HCT116 (cell line): ENCODE data around the gene OR6N2. TPM values are rescaled to one million over a fixed set of nuclear protein-coding genes. Genes with fewer than 3 reads are reported as not detected.

ENCODE experiments used
- ATAC-seq: fragments of 200-7000 bp; cut with Tn5 transposase; 2 replicates; pipeline ENCODE4 v1.9.1; 2020; ENCODE audit warnings: mild to moderate bottlenecking, moderate library complexity
- BruUV-seq: library from RNA; stranded (reverse); fragments of 400-500 nt; replicated peaks from 2 replicates; lab custom pipeline; 2021; lab: Mats Ljungman, UMichigan
- CTCF ChIA-PET: fragments of 300-600 bp; sonication (Branson Sonifier 250); formaldehyde crosslinking; loops from one replicate; lab custom pipeline; 2021; ENCODE audit warnings: antibody characterized with exemption; lab: Charles Lee
- POLR2A ChIA-PET: fragments of 300-600, 350-600 bp; sonication (Branson Sonifier 250); formaldehyde crosslinking; loops from one replicate; lab custom pipeline; 2021; ENCODE audit warnings: antibody characterized with exemption; lab: Charles Lee
- RAD21 ChIA-PET, 2 experiments: fragments of 300-600 bp; sonication (Branson Sonifier 250); formaldehyde crosslinking; loops; one replicate each; lab custom pipeline; 2023; ENCODE audit warnings: low total read pairs in 2 of 2; ENCODE audit not compliant: uncharacterized antibody in 2 of 2, unreplicated experiment in 2 of 2, low non-redundant PET in 1 of 2; lab: Charles Lee
- DNase-seq: peaks from one replicate; pipeline ENCODE4 v3.0.0-alpha.2; 2010; ENCODE audit warnings: low read depth, low spot score
- H2AFZ ChIP-seq: fragments of 200-600 bp; shearing (Covaris generic), sonication (generic); 2 replicates; pipeline ENCODE4 v1.6.1; 2017; ENCODE audit warnings: low read depth, mixed run types, mixed read lengths, antibody characterized with exemption, low read length; ENCODE audit not compliant: poor library complexity, severe bottlenecking
- H3K27ac ChIP-seq: 2 replicates; pipeline ENCODE4 v1.5.1; 2012; ENCODE audit warnings: low read depth, low read length
- H3K27me3 ChIP-seq: fragments of 200-600 bp; sonication (generic); 2 replicates; pipeline ENCODE4 v1.6.1; 2016; ENCODE audit warnings: mixed run types, low read length, mixed read lengths; ENCODE audit not compliant: insufficient read depth
- H3K36me3 ChIP-seq, 2 experiments: fragments of 200-500 bp in 1 of 2; fragments of 200-600 bp in 1 of 2; sonication (Bioruptor generic) in 1 of 2; sonication (generic) in 1 of 2; 2 replicates each; pipeline versions ENCODE4 v1.5.1 to v1.6.1; 2014 to 2016; ENCODE audit warnings: low read length in 2 of 2, inconsistent platforms in 1 of 2, mixed read lengths in 1 of 2, mixed run types in 1 of 2; ENCODE audit not compliant: insufficient read depth in 2 of 2, control insufficient read depth in 1 of 2
- H3K4me1 ChIP-seq, 2 experiments: fragments of 200-600 bp in 1 of 2; sonication (generic) in 1 of 2; 2 replicates each; pipeline versions ENCODE4 v1.5.1 to v1.6.1; 2012 to 2017; ENCODE audit warnings: low read length in 2 of 2, inconsistent platforms in 1 of 2, mild to moderate bottlenecking in 1 of 2, mixed read lengths in 1 of 2, mixed run types in 1 of 2, moderate library complexity in 1 of 2; ENCODE audit not compliant: insufficient read depth in 2 of 2, control insufficient read depth in 1 of 2
- H3K4me2 ChIP-seq: fragments of 200-600 bp; sonication (generic); 2 replicates; pipeline ENCODE4 v1.6.1; 2017; ENCODE audit warnings: mixed run types, low read length, mixed read lengths
- H3K4me3 ChIP-seq, 2 experiments: fragments of 200-600 bp in 1 of 2; sonication (generic) in 1 of 2; replicated peaks in 1 of 2; 2 replicates each; pipeline ENCODE4 v1.5.1; 2011 to 2016; ENCODE audit warnings: low read length in 2 of 2, control low read depth in 1 of 2, low read depth in 1 of 2, mild to moderate bottlenecking in 1 of 2, mixed read lengths in 1 of 2, mixed run types in 1 of 2
- H3K79me2 ChIP-seq: fragments of 200-600 bp; sonication (generic); 2 replicates; pipeline ENCODE4 v1.6.1; 2017; ENCODE audit warnings: mild to moderate bottlenecking, mixed run types, low read length, moderate library complexity, mixed read lengths; ENCODE audit not compliant: insufficient read depth
- H3K9ac ChIP-seq: fragments of 200-600 bp; sonication (generic); 2 replicates; pipeline ENCODE4 v1.6.1; 2016; ENCODE audit warnings: low read length, mixed read lengths
- H3K9me2 ChIP-seq: fragments of 200-600 bp; sonication (generic), shearing (Covaris generic); 2 replicates; pipeline ENCODE4 v1.6.1; 2017; ENCODE audit warnings: mixed run types, mild to moderate bottlenecking, moderate library complexity; ENCODE audit not compliant: insufficient read depth
- H3K9me3 ChIP-seq, 2 experiments: fragments of 200-500 bp in 1 of 2; fragments of 200-600 bp in 1 of 2; sonication (Bioruptor generic) in 1 of 2; sonication (generic) in 1 of 2; 2 replicates each; pipeline ENCODE4 v1.6.1; 2014 to 2017; ENCODE audit warnings: low read length in 2 of 2, mixed read lengths in 2 of 2, inconsistent platforms in 1 of 2, low read depth in 1 of 2, mild to moderate bottlenecking in 1 of 2, mixed run types in 1 of 2, moderate library complexity in 1 of 2; ENCODE audit not compliant: control insufficient read depth in 1 of 2, insufficient read depth in 1 of 2
- H4K20me1 ChIP-seq: fragments of 200-600 bp; sonication (generic), shearing (Covaris generic); 2 replicates; pipeline ENCODE4 v1.6.1; 2017; ENCODE audit warnings: mixed run types, mild to moderate bottlenecking, moderate library complexity; ENCODE audit not compliant: insufficient read depth
- ATF3 ChIP-seq: IDR thresholded peaks from 2 replicates; pipeline ENCODE4 v1.6.1; 2012
- CBX3 ChIP-seq: IDR thresholded peaks from 2 replicates; pipeline ENCODE4 v1.6.1; 2012; ENCODE audit warnings: low read depth
- CEBPB ChIP-seq: IDR thresholded peaks from 2 replicates; pipeline ENCODE4 v1.6.1; 2012; ENCODE audit warnings: low read depth
- CTCF ChIP-seq, 3 experiments: fragments of 200-600 bp in 1 of 3; sonication (generic) in 1 of 3; IDR thresholded peaks in 2 of 3; conservative IDR thresholded peaks in 1 of 3; 2 replicates each; pipeline ENCODE4 v1.5.1; 2012 to 2017; ENCODE audit warnings: low read depth in 2 of 3, low read length in 2 of 3, antibody characterized with exemption in 1 of 3, borderline replicate concordance in 1 of 3, control low read depth in 1 of 3, mild to moderate bottlenecking in 1 of 3, mixed read lengths in 1 of 3, mixed run types in 1 of 3, moderate library complexity in 1 of 3; ENCODE audit not compliant: insufficient read depth in 1 of 3
- EGR1 ChIP-seq: IDR thresholded peaks from 2 replicates; pipeline ENCODE4 v1.6.1; 2012; ENCODE audit warnings: low read depth
- ELF1 ChIP-seq: IDR thresholded peaks from 2 replicates; pipeline ENCODE4 v1.6.1; 2012; ENCODE audit warnings: low read depth, borderline replicate concordance
- EZH2 ChIP-seq: fragments of 200-600 bp; sonication (generic); IDR thresholded peaks from 2 replicates; pipeline ENCODE4 v1.6.1; 2017; ENCODE audit warnings: antibody characterized with exemption, mixed run types
- FOSL1 ChIP-seq: IDR thresholded peaks from 2 replicates; pipeline ENCODE4 v1.6.1; 2012; ENCODE audit warnings: low read depth
- JUND ChIP-seq: IDR thresholded peaks from 2 replicates; pipeline ENCODE4 v1.6.1; 2012
- POLR2A ChIP-seq: IDR thresholded peaks from 2 replicates; pipeline ENCODE4 v1.7.0; 2011; ENCODE audit warnings: borderline replicate concordance; ENCODE audit not compliant: insufficient read depth, insufficient read length; ENCODE audit errors: extremely low read depth
- POLR2AphosphoS5 ChIP-seq: IDR thresholded peaks from 2 replicates; pipeline ENCODE4 v1.6.1; 2011; ENCODE audit warnings: mild to moderate bottlenecking, low read depth, low read length, moderate library complexity
- SIN3A ChIP-seq: IDR thresholded peaks from 2 replicates; pipeline ENCODE4 v1.6.1; 2012; ENCODE audit warnings: low read depth
- TCF7L2 ChIP-seq: IDR thresholded peaks from 2 replicates; pipeline ENCODE4 v1.7.0; 2011; ENCODE audit warnings: borderline replicate concordance, inconsistent platforms; ENCODE audit not compliant: insufficient read depth, insufficient read length; ENCODE audit errors: extremely low read depth
- ZFX ChIP-seq: fragments of 450-650 bp; IDR thresholded peaks from 2 replicates; pipeline ENCODE4 v1.6.1; 2017
- ZNF274 ChIP-seq: fragments of 200-500 bp; sonication (Bioruptor generic); IDR thresholded peaks from 2 replicates; pipeline ENCODE4 v1.6.1; 2014; ENCODE audit warnings: mild to moderate bottlenecking, low read depth, low read length, inconsistent platforms
- intact Hi-C: fragments of 100-400 bp; cut with micrococcal nuclease; formaldehyde crosslinking; loops from 2 replicates; pipeline ENCODE4 v1.10.0; 2022
- total RNA-seq: library from RNA; stranded (reverse); gene quantifications from one replicate; pipeline ENCODE4 v1.2.1, GENCODE V29; 2021; ENCODE audit not compliant: unreplicated experiment
- TF ChIP-seq, protein P1 (sequence below): IDR thresholded peaks from 2 replicates; pipeline ENCODE4 v1.6.1; 2012

Gene OR6N2
- total RNA-seq, 1 experiment from 2014 or later: not detected

GRCh38 chr1:158728510-158729225 lies 52.3 kb downstream of the OR6N2 start:
- no peak overlapping the region for H2AFZ ChIP-seq
- no peaks in the 10 kb centered on the region for H3K79me2 ChIP-seq
- RAD21 ChIA-PET: no interaction called here
- no peaks in the 10 kb centered on the region for H3K4me1 ChIP-seq
- no peak for DNase-seq
- intact Hi-C loops: no loop called here
- ATAC-seq: no peak
- no peaks in the 10 kb centered on the region; a peak in 1 of 4 replicates for H3K9me3 ChIP-seq
- BruUV-seq: no TSS peak
- POLR2A ChIA-PET: no interaction called here
- H3K4me2 ChIP-seq: no peak overlapping the region
- H3K9ac ChIP-seq: no peak overlapping the region
- H3K27me3 ChIP-seq: no peaks in the 10 kb centered on the region
- H3K36me3 ChIP-seq: no peaks in the 10 kb centered on the region
- no peaks in the 10 kb centered on the region for H4K20me1 ChIP-seq
- TF ChIP-seq TCF7L2 (no peak), SIN3A (no peak), POLR2A (no peak), FOSL1 (no peak), ZFX (no peak), POLR2AphosphoS5 (no peak)
- CTCF ChIA-PET: no interaction called here
- H3K9me2 ChIP-seq: no peaks in the 10 kb centered on the region
- H3K4me3 ChIP-seq: no peak overlapping the region
- no peak overlapping the region for H3K27ac ChIP-seq

- H3K4me2 ChIP-seq: no peak overlapping the region
- H3K27ac ChIP-seq: no peak overlapping the region
- H3K4me1 ChIP-seq: no peaks in the 10 kb centered on the region
- POLR2A ChIA-PET: no interaction called here
- H4K20me1 ChIP-seq: no peaks in the 10 kb centered on the region; the same call in 1 of the 2 replicates
- peaks cover 0 to 3% of the 10 kb centered on the region in 2 experiments; a peak in 1 of 4 replicates for H3K9me3 ChIP-seq
- no peaks in the 10 kb centered on the region for H3K9me2 ChIP-seq
- H3K79me2 ChIP-seq: no peaks in the 10 kb centered on the region
- CTCF ChIA-PET: no interaction called here
- H3K9ac ChIP-seq: no peak overlapping the region
- DNase-seq (no peak), ATAC-seq (no peak)
- no peaks in the 10 kb centered on the region for H3K27me3 ChIP-seq
- no peak overlapping the region for H3K4me3 ChIP-seq
- RAD21 ChIA-PET: no interaction called here
- BruUV-seq: no TSS peak
- intact Hi-C loops: no loop called here
- TF ChIP-seq ZFX: no peak
- no peak for TF ChIP-seq ATF3
- TF ChIP-seq EZH2: no peak
- no peak for TF ChIP-seq FOSL1
- no peak for TF ChIP-seq EGR1
- TF ChIP-seq CEBPB: no peak
- TF ChIP-seq POLR2AphosphoS5: no peak
- no peak for TF ChIP-seq ZNF274
- no peak for TF ChIP-seq ELF1
- TF ChIP-seq CTCF (IDR thresholded peaks at IDR 0.05 in 2 of 3, conservative IDR thresholded peaks at IDR 0.05 in 1 of 3; ENCODE audit: borderline replicate concordance in 1 of 3, insufficient read depth in 1 of 3, low read depth in 2 of 3, low read length in 2 of 3): no peak
- TF ChIP-seq, protein P1, sequence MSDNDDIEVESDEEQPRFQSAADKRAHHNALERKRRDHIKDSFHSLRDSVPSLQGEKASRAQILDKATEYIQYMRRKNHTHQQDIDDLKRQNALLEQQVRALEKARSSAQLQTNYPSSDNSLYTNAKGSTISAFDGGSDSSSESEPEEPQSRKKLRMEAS: no peak
- no peak for TF ChIP-seq JUND
- no peak for TF ChIP-seq CBX3
- H3K36me3 ChIP-seq: no peaks in the 10 kb centered on the region
- no peak overlapping the region for H2AFZ ChIP-seq
Observed at GRCh38 chr1:158724442-158724841, 56.6 kb downstream of the OR6N2 start.
